Hepatocyte (in vitro differentiated cells): ENCODE measurements around the gene TEX11. TPM values are rescaled to one million over a fixed set of nuclear protein-coding genes. Genes with fewer than 3 reads are reported as not detected.

Source experiments
- DNase-seq: peaks from one replicate; pipeline ENCODE4 v3.0.0-alpha.2; 2016; ENCODE audit warnings: low spot score
- H2AFZ ChIP-seq: fragments of 200-600 bp; sonication (generic); 2 replicates; pipeline ENCODE4 v1.6.0; 2016; ENCODE audit warnings: antibody characterized with exemption, mild to moderate bottlenecking
- H3K27ac ChIP-seq: fragments of 200-600 bp; sonication (generic); 2 replicates; pipeline ENCODE4 v1.5.1; 2016; ENCODE audit warnings: mild to moderate bottlenecking
- H3K27me3 ChIP-seq: fragments of 200-600 bp; sonication (generic); 2 replicates; pipeline ENCODE4 v1.6.1; 2016
- H3K36me3 ChIP-seq: fragments of 200-600 bp; sonication (generic); replicated peaks from 2 replicates; pipeline ENCODE4 v1.5.1; 2016; ENCODE audit warnings: low read depth; ENCODE audit not compliant: insufficient read depth
- H3K4me1 ChIP-seq: fragments of 200-600 bp; sonication (generic); 2 replicates; pipeline ENCODE4 v1.5.1; 2016; ENCODE audit warnings: mild to moderate bottlenecking, moderate library complexity; ENCODE audit not compliant: insufficient read depth
- H3K4me2 ChIP-seq: fragments of 200-600 bp; sonication (generic); 2 replicates; pipeline ENCODE4 v1.6.0; 2016
- H3K4me3 ChIP-seq: fragments of 200-600 bp; sonication (generic); 2 replicates; pipeline ENCODE4 v1.5.1; 2016; ENCODE audit warnings: mild to moderate bottlenecking
- H3K79me2 ChIP-seq: fragments of 200-600 bp; sonication (generic); 2 replicates; pipeline ENCODE4 v1.6.0; 2017; ENCODE audit warnings: mild to moderate bottlenecking
- H3K9me2 ChIP-seq: fragments of 200-600 bp; sonication (generic); replicated peaks from 2 replicates; pipeline ENCODE4 v1.6.0; 2017; ENCODE audit warnings: mild to moderate bottlenecking; ENCODE audit not compliant: insufficient read depth
- H3K9me3 ChIP-seq: fragments of 200-600 bp; sonication (generic); 2 replicates; pipeline ENCODE4 v1.5.1; 2016; ENCODE audit warnings: low read depth, mild to moderate bottlenecking
- H4K20me1 ChIP-seq: fragments of 200-600 bp; sonication (generic); 2 replicates; pipeline ENCODE4 v1.6.0; 2016; ENCODE audit warnings: mild to moderate bottlenecking; ENCODE audit not compliant: insufficient read depth, poor library complexity, severe bottlenecking
- EZH2 ChIP-seq: fragments of 200-600 bp; sonication (generic); IDR thresholded peaks from 2 replicates; pipeline ENCODE4 v1.6.1; 2016; ENCODE audit warnings: antibody characterized with exemption, mild to moderate bottlenecking, borderline replicate concordance
- EZH2phosphoT487 ChIP-seq: fragments of 200-600 bp; sonication (generic); IDR thresholded peaks from one replicate; pipeline ENCODE4 v1.6.1; 2018; ENCODE audit warnings: antibody characterized with exemption, mild to moderate bottlenecking, low read depth, moderate library complexity; ENCODE audit not compliant: unreplicated experiment, severe bottlenecking
- WGBS: methylation state at CpG from one replicate; pipeline ENCODE4 v1.1.6; 2016; ENCODE audit warnings: low lambda C conversion rate; ENCODE audit errors: missing lambda C conversion rate; 5-methylcytosine and 5-hydroxymethylcytosine counted together
- polyA plus RNA-seq: library from polyadenylated mRNA; unstranded; fragments of >200 nt; fragmentation: Nextera tagmentation; extraction: Ambion mirVana; gene quantifications from 2 replicates; pipeline ENCODE4 v1.2.1, GENCODE V29; 2016
- total RNA-seq: library from RNA; depleted of rRNA; stranded (reverse); fragments of >200 nt; gene quantifications from 2 replicates; pipeline ENCODE4 v1.2.3, GENCODE V29; 2014
- TF ChIP-seq, protein P1 (sequence below): fragments of 200-600 bp; sonication (generic); IDR thresholded peaks from 2 replicates; pipeline ENCODE4 v1.5.1; 2016; ENCODE audit warnings: antibody characterized with exemption, mild to moderate bottlenecking; ENCODE audit not compliant: poor library complexity

Gene TEX11
- total RNA-seq (0.20 TPM in 1 of 2 replicates, not detected in the other), polyA plus RNA-seq (not detected in 2 replicates)

DNA sequence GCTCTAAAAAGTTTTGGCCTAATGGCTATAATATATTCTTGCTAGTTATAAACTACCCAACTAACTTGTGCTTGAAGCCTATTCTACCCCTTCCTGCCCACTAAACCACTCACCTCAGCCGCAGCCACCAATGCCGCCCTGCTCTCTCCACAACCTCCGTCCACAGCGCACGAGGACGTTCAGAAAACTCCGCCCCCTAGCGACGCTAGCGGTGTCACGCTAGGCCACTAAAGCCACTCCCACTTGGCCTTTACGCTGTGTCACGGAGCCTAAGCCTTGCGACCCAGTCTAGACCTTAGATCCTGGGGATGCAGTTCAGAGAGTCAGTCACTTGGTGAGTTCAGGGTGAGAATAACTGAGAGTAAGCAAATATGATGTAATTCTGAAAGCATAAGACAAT, at the start of gene TEX11:
Gene TEX11, minus strand, starts transcription at position 171 of the 400 bp plus-strand sequence. CDS start 922 bp downstream, outside the sequence.
- TF ChIP-seq EZH2phosphoT487 (no peak), EZH2 (no peak)
- TF ChIP-seq, protein P1, sequence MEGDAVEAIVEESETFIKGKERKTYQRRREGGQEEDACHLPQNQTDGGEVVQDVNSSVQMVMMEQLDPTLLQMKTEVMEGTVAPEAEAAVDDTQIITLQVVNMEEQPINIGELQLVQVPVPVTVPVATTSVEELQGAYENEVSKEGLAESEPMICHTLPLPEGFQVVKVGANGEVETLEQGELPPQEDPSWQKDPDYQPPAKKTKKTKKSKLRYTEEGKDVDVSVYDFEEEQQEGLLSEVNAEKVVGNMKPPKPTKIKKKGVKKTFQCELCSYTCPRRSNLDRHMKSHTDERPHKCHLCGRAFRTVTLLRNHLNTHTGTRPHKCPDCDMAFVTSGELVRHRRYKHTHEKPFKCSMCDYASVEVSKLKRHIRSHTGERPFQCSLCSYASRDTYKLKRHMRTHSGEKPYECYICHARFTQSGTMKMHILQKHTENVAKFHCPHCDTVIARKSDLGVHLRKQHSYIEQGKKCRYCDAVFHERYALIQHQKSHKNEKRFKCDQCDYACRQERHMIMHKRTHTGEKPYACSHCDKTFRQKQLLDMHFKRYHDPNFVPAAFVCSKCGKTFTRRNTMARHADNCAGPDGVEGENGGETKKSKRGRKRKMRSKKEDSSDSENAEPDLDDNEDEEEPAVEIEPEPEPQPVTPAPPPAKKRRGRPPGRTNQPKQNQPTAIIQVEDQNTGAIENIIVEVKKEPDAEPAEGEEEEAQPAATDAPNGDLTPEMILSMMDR = no peak
- no peaks in the 10 kb centered on the region for H3K9me3 ChIP-seq
- H3K36me3 ChIP-seq = no peaks in the 10 kb centered on the region
- no peak within 1 kb of the TSS for H3K27ac ChIP-seq
- no peaks in the 10 kb centered on the region for H3K27me3 ChIP-seq
- no peak within 1 kb of the TSS for H3K4me2 ChIP-seq
- H3K4me3 ChIP-seq = no peak within 1 kb of the TSS
- H3K9me2 ChIP-seq = no peaks in the 10 kb centered on the region
- WGBS = 84% methylated on average over 14 of the region's 14 CpGs
- no peaks in the 10 kb centered on the region for H3K4me1 ChIP-seq
- no peaks in the 10 kb centered on the region for H4K20me1 ChIP-seq
- no peak for DNase-seq
- no peak within 1 kb of the TSS for H2AFZ ChIP-seq
- H3K79me2 ChIP-seq = no peaks in the 10 kb centered on the region

DNA sequence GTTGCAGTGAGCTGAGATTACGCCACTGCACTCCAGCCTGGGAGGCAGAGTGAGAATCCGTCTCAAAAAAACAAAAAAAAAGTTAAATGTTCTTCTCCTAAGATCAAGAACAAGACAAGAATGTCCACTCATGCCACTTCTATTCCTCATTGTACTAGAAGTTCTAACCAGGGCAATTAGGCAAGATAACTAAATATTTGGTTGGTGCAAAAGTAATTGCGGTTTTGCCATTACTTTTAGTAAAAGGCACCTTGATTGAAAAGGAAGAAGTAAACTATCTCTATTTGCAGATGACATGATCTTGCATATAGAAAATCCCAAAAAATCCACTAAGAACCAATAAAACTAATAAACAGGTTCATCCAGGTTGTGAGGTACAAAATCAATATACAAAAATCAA, 46.4 kb upstream of the TEX11 start:
- Histone ChIP-seq H3K9me3 (no peaks in the 10 kb centered on the region), H3K36me3 (no peaks in the 10 kb centered on the region), H2AFZ (no peak overlapping the region), H4K20me1 (no peaks in the 10 kb centered on the region), H3K27me3 (no peaks in the 10 kb centered on the region), H3K79me2 (no peaks in the 10 kb centered on the region), H3K4me1 (no peaks in the 10 kb centered on the region), H3K9me2 (no peaks in the 10 kb centered on the region), H3K4me2 (no peak overlapping the region), H3K27ac (no peak overlapping the region), H3K4me3 (no peak overlapping the region)
- TF ChIP-seq EZH2phosphoT487 = no peak
- TF ChIP-seq EZH2 = no peak
- TF ChIP-seq, protein P1 = no peak
- 84% methylated on average over 3 of the region's 3 CpGs for WGBS
- DNase-seq = no peak

DNA sequence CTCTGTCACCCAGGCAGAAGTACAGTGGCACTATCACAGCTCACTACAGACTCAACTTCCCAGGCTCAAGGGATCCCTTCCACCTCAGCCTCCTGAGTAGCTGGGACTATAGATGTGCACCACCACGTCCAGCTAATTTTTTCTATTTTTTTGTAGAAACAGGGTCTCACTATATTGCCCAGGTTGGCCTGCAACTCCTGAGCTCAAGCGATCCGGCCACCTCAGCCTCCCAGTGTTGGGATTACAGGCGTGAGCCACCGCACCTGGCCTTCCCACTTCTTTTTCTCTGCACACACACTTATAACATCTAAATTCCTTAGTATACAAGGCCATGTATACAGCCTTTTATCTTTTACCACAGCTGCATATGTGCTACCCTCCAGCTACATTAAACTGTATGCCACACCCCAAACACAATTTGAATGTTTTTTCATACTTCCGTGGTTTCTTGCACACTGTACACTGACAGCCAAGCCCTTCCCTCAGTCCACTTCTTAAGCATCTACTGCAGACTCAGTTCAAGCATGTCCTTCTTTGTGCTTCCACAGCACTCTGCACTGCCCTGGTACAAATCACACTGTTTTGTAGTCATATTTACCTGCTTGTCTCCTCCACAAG, 15.9 kb upstream of the TEX11 start:
- TF ChIP-seq EZH2 (no peak), EZH2phosphoT487 (no peak)
- TF ChIP-seq, protein P1 = no peak
- WGBS = 84% methylated on average over 6 of the region's 6 CpGs

More for the DNA sequence above, 15.9 kb upstream of the TEX11 start:
- Histone ChIP-seq H2AFZ (no peak overlapping the region), H3K4me3 (no peak overlapping the region), H3K4me2 (no peak overlapping the region), H3K27me3 (no peaks in the 10 kb centered on the region), H4K20me1 (no peaks in the 10 kb centered on the region), H3K79me2 (no peaks in the 10 kb centered on the region), H3K9me3 (no peaks in the 10 kb centered on the region), H3K9me2 (no peaks in the 10 kb centered on the region), H3K36me3 (no peaks in the 10 kb centered on the region), H3K4me1 (no peaks in the 10 kb centered on the region), H3K27ac (no peak overlapping the region)
- no peak for DNase-seq
